Measurements from ENCODE around the gene GBF1.

- TF ChIP-seq FOXP2 (optimal IDR thresholded peaks at IDR 0.05; ENCODE audit: control extremely low read depth, extremely low read length, insufficient read depth), result no peak
- no peak for TF ChIP-seq EZH2 (IDR thresholded peaks at IDR 0.05)
- no peak for TF ChIP-seq POLR2AphosphoS5 (IDR thresholded peaks at IDR 0.05; ENCODE audit: borderline replicate concordance, low read depth, low read length)
Measured at GRCh38 chr10:102402512-102402896, 157.2 kb downstream of the GBF1 start.
